ENCODE measurements around the gene SPAG9. TPM values are rescaled to one million over a fixed set of nuclear protein-coding genes. Genes with fewer than 3 reads are reported as not detected.

The SPAG9 gene
- total RNA-seq, 1 donor from 2014 or later: 48.2 TPM

DNA sequence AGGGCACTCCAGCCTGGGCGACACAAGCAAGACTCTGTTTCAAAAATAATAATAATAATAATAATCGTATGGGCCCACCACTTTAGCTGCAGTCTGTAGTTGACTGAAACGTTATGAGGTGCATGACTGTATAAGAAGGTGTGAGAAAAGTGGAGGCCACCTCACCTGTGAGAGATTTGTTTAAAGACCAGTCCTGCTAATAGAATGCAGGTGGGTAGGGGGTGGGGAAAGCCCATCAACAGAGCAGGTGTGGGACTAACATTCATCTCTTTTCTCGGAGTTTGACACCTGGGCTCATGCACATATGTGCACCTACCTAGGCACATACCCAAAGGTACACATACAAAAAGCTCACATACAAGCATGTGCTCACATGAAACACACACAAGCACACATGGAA is 186.5 kb downstream of the SPAG9 start:
- TF ChIP-seq, protein P1, sequence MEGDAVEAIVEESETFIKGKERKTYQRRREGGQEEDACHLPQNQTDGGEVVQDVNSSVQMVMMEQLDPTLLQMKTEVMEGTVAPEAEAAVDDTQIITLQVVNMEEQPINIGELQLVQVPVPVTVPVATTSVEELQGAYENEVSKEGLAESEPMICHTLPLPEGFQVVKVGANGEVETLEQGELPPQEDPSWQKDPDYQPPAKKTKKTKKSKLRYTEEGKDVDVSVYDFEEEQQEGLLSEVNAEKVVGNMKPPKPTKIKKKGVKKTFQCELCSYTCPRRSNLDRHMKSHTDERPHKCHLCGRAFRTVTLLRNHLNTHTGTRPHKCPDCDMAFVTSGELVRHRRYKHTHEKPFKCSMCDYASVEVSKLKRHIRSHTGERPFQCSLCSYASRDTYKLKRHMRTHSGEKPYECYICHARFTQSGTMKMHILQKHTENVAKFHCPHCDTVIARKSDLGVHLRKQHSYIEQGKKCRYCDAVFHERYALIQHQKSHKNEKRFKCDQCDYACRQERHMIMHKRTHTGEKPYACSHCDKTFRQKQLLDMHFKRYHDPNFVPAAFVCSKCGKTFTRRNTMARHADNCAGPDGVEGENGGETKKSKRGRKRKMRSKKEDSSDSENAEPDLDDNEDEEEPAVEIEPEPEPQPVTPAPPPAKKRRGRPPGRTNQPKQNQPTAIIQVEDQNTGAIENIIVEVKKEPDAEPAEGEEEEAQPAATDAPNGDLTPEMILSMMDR (conservative IDR thresholded peaks at IDR 0.05; ENCODE audit: low read depth, low read length): no peak
- no peak overlapping the region for H3K4me3 ChIP-seq (ENCODE audit: low read depth, low read length)
- no peak for DNase-seq (ENCODE audit: low read depth)

DNA sequence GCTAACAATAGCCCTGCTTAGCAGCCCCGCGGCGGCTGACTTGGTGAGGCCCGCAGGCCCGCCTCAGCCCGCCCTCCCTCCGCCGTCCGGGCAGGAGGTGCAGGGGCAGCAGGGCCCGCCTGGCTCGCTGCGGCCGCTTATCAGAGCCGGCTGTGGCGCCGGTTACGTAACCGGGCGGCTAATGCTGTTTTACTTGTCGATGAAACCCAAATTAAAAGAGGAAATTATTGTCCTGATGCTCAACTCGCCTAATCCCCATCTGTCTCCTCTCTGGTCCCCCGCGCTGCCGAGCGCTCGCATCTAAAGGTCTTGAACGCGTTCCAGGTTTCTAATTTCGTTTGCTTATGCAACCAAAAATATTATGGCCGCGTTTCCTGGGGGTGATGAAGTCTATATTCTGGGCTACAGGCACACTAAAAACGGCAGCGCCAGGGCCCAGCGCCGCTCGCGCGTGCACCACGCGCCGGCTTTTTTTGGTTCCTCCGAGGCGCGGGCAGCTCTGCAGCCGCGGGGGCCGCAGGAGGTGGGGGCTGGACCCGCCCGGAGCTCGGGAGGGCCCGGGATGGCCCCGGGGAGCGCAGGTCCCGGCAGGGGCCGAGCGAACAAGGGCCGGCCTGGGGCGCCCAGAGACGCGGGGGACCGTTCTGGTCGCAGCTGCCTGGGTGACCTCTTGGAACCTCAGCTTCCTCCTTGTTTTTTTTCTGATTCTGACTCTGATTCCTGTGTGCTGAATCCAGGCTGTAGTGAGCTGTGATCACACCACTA is 189.3 kb downstream of the SPAG9 start:
- TF ChIP-seq, protein P1 (conservative IDR thresholded peaks at IDR 0.05; ENCODE audit: low read depth, low read length): no peak
- peak overlapping the region; percentile 44 for H3K4me3 ChIP-seq (ENCODE audit: low read depth, low read length)
- no peak for DNase-seq (ENCODE audit: low read depth)

DNA sequence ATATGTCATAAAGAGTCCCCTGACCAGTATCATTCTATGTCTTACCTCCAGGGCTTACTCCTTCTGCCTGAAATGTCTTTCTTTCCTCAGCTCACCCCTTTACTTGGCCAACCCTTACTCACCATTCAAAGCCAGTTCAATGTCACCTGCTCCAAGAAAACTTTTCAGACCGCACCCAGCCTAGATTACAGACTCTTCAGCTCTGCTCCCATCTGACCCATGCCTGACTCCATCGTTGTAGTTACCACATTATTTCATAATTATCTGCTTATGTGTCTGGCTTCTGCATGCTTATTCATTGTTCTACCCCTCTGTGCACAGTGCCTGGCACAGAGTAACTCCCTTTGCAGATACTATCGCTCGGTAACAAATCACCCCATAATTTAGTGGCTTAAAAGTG is 192.0 kb downstream of the SPAG9 start:
- DNase-seq (ENCODE audit: low read depth): no peak
- TF ChIP-seq, protein P1 (conservative IDR thresholded peaks at IDR 0.05; ENCODE audit: low read depth, low read length): no peak
- H3K4me3 ChIP-seq (ENCODE audit: low read depth, low read length): no peak overlapping the region

DNA sequence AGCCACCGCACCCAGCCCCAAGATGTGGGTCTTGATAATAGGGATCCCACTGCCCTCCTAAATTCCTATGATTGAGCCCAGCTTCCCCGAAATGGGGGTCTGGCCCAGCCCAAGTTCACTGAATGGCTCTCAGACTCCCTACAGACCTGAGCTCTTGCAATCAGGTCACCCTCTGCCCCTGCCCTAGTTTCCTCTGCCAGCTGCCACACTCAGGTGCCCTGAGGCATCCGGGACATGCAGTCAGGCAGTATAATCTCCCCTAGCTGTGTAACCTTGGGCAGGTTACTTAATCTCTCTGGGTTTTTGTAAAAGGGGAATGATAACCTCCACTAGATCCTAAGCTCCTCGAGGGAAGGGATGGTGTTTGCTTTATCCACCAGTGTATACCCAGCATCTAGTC is 193.4 kb downstream of the SPAG9 start:
- no peak for DNase-seq (ENCODE audit: low read depth)
- TF ChIP-seq, protein P1 (conservative IDR thresholded peaks at IDR 0.05; ENCODE audit: low read depth, low read length): no peak
- H3K4me3 ChIP-seq (ENCODE audit: low read depth, low read length): no peak overlapping the region

DNA sequence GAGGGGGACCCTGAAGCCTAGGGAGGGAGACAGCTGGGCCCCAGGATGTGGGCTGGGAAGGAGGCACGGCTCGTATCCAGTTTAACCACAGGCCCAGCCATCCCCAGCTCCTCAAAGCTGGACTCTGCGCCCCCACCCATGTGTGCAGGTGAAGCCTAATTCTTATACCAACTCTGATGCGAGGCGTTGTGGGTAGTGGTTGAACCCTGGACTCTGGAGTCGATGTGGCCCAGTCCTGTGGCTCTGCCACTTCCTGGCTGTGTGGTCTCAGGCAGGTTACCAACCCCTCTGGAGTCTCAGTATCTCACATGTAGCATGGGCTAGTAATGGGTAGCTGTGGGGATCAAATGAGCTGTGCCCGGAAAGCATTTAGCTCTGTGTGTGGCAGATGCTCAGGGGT is 194.1 kb downstream of the SPAG9 start:
- no peak overlapping the region for H3K4me3 ChIP-seq (ENCODE audit: low read depth, low read length)
- no peak for DNase-seq (ENCODE audit: low read depth)
- TF ChIP-seq, protein P1 (conservative IDR thresholded peaks at IDR 0.05; ENCODE audit: low read depth, low read length): no peak

DNA sequence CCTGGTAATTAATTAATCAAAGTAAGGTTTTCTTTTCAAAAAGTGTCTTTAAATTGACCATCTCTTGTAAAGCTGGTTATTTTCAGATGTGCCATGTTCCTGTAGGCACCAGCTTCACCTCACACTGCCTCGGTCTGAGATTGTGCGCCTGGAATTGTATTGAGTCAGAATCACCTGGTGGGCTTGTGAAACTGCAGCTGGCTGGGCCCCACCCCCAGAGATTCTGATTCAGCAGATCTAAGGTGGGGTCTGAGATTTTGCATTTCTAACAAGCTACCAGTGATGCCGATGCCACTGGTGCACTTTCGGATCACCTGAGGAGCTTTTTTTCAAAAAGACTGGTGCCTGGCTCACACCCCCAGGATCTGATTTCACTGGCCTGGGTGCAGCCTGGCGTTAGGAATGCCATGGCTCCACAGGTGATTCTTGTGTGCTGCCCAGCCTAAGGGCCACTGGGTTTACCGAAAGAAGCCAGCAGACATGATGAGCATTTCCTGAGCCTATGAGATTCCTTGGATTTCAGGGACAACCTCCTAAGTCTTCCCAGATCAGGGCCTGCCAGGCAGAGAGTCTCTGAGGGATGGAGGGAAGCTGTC is 195.3 kb downstream of the SPAG9 start:
- DNase-seq (ENCODE audit: low read depth): no peak
- TF ChIP-seq, protein P1 (conservative IDR thresholded peaks at IDR 0.05; ENCODE audit: low read depth, low read length): no peak

DNA sequence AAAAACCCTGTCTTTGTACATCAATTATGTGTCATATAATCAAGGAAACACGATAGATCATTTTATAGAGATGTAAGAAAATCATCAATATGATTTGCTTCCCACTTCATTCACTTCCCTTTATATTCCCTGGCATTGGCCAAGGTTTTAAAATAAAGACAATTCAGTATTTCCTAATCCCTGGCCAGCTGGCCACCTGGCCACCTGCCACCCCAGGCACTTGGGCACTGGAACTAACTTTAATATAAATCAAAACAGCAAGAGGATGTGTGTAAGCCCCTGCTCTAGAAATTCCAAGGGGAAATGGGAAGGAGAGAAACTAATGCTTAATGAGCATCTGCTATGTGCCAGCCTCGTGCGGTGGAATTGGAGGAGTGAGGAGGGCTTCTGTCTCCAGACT is 195.9 kb downstream of the SPAG9 start:
- H3K4me3 ChIP-seq (ENCODE audit: low read depth, low read length): no peak overlapping the region
- TF ChIP-seq, protein P1 (conservative IDR thresholded peaks at IDR 0.05; ENCODE audit: low read depth, low read length): no peak
- DNase-seq (ENCODE audit: low read depth): no peak

More for the DNA sequence above, 195.3 kb downstream of the SPAG9 start:
- no peak overlapping the region for H3K4me3 ChIP-seq (ENCODE audit: low read depth, low read length)
